ENCODE results near the gene ZNF568.

DNA sequence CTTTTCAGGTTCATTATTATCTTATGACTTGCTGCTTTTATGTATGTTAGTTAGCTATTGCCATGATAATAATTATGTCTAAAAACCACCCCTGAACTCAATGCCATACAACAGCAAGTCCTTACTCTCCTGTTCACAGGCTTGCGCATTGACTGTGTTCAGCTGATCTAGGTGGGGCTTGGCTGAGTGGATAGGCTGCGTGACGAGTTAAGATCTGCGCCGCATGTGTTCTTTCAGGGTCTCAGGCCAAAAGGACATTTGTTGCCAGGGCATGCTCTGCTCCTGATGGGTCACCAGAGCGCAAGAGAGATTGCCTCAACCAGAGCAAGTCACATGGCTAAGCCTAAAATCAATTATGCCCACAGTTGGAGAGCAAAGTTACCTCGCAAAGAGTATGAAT is 859 bp downstream of the ZNF568 start:
- TF ChIP-seq, protein P1, sequence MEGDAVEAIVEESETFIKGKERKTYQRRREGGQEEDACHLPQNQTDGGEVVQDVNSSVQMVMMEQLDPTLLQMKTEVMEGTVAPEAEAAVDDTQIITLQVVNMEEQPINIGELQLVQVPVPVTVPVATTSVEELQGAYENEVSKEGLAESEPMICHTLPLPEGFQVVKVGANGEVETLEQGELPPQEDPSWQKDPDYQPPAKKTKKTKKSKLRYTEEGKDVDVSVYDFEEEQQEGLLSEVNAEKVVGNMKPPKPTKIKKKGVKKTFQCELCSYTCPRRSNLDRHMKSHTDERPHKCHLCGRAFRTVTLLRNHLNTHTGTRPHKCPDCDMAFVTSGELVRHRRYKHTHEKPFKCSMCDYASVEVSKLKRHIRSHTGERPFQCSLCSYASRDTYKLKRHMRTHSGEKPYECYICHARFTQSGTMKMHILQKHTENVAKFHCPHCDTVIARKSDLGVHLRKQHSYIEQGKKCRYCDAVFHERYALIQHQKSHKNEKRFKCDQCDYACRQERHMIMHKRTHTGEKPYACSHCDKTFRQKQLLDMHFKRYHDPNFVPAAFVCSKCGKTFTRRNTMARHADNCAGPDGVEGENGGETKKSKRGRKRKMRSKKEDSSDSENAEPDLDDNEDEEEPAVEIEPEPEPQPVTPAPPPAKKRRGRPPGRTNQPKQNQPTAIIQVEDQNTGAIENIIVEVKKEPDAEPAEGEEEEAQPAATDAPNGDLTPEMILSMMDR (IDR thresholded peaks at IDR 0.05 in 4 of 5, conservative IDR thresholded peaks at IDR 0.05 in 1 of 5) = no peak
- no peak for TF ChIP-seq POLR2A (IDR thresholded peaks at IDR 0.05)

All from gastrocnemius medialis (tissue), 4 donors.